K562 (cell line): Measurements from ENCODE around the gene SPNS2. TPM values are rescaled to one million over a fixed set of nuclear protein-coding genes. Genes with fewer than 3 reads are reported as not detected.

Source experiments
- ATAC-seq: fragments of 200-7000 bp; cut with Tn5 transposase; 3 replicates; pipeline ENCODE4 v1.9.1; 2020; ENCODE audit warnings: moderate library complexity
- BruUV-seq: library from RNA; stranded (reverse); fragments of 400-500 nt; replicated peaks from 2 replicates; lab custom pipeline; 2021; lab: Mats Ljungman, UMichigan
- CTCF ChIA-PET: fragments of 300-600 bp; formaldehyde crosslinking; extraction: SDS; loops from one replicate; lab custom pipeline; 2021; ENCODE audit warnings: low intra/inter-chr PET ratio; lab: Yijun Ruan, JAX
- POLR2A ChIA-PET: fragments of 300-600, 350-650 bp; sonication (Branson Sonifier 250); formaldehyde crosslinking; extraction: SDS; loops from one replicate; lab custom pipeline; 2021; ENCODE audit warnings: antibody characterized with exemption, inconsistent platforms; lab: Yijun Ruan, JAX
- DNase-seq, 4 experiments: peaks; one replicate each; pipeline versions ENCODE4 v3.0.0 to v3.0.0-alpha.2; 2011 to 2018; ENCODE audit warnings: low spot score in 3 of 4, mixed read lengths in 3 of 4; ENCODE audit errors: extremely low read depth in 1 of 4
- FAIRE-seq: peaks from 2 replicates; lab custom pipeline; 2011; peaks lifted over from hg19 to GRCh38; lab: Jason Lieb, UNC
- H2AFZ ChIP-seq: 2 replicates; pipeline ENCODE4 v1.6.0; 2011; ENCODE audit warnings: low read depth, low read length, control low read depth, inconsistent platforms
- H3K27ac ChIP-seq: fragments of 200-600 bp; 3 replicates; pipeline ENCODE4 v1.8.0; 2011; ENCODE audit warnings: low read depth, mild to moderate bottlenecking, control low read depth, inconsistent platforms, low read length, moderate library complexity, mixed read lengths; ENCODE audit errors: extremely low read depth
- H3K27me3 ChIP-seq, 2 experiments: fragments of 300-600 bp in 1 of 2; 2 replicates in 1 of 2; 3 replicates in 1 of 2; pipeline versions ENCODE4 v1.6.0 to v1.8.0; 2011; ENCODE audit warnings: inconsistent platforms in 2 of 2, low read length in 2 of 2, mild to moderate bottlenecking in 1 of 2, mixed read lengths in 1 of 2, moderate library complexity in 1 of 2; ENCODE audit not compliant: control insufficient read depth in 2 of 2, insufficient read depth in 2 of 2
- H3K36me3 ChIP-seq: fragments of 300-600 bp; 3 replicates; pipeline ENCODE4 v1.8.0; 2011; ENCODE audit warnings: mild to moderate bottlenecking, low read length, inconsistent platforms; ENCODE audit not compliant: control insufficient read depth, insufficient read depth
- H3K4me1 ChIP-seq, 2 experiments: fragments of 200-600 bp in 1 of 2; replicated peaks in 1 of 2; 2 replicates in 1 of 2; 3 replicates in 1 of 2; pipeline versions ENCODE4 v1.5.1 to v1.8.0; 2011; ENCODE audit warnings: inconsistent platforms in 2 of 2, low read length in 2 of 2, mild to moderate bottlenecking in 1 of 2, mixed read lengths in 1 of 2, moderate library complexity in 1 of 2; ENCODE audit not compliant: control insufficient read depth in 2 of 2, insufficient read depth in 2 of 2
- H3K4me2 ChIP-seq: 2 replicates; pipeline ENCODE4 v1.6.1; 2011; ENCODE audit warnings: low read length, control low read depth, inconsistent platforms, mixed read lengths; ENCODE audit not compliant: insufficient read depth
- H3K4me3 ChIP-seq: fragments of 200-600 bp; sonication (generic), shearing (Covaris generic); 2 replicates; pipeline ENCODE4 v1.5.1; 2016; ENCODE audit warnings: control low read depth, inconsistent platforms
- H3K79me2 ChIP-seq: fragments of 200-600 bp; 3 replicates; pipeline ENCODE4 v1.8.0; 2011; ENCODE audit warnings: low read length, inconsistent platforms; ENCODE audit not compliant: control insufficient read depth, insufficient read depth
- H3K9ac ChIP-seq, 2 experiments: 2 replicates each; pipeline versions ENCODE4 v1.6.0 to v1.6.1; 2011; ENCODE audit warnings: low read depth in 2 of 2, low read length in 2 of 2, control low read depth in 1 of 2, inconsistent platforms in 1 of 2, mild to moderate bottlenecking in 1 of 2, mixed read lengths in 1 of 2; ENCODE audit not compliant: insufficient read depth in 1 of 2
- H3K9me1 ChIP-seq: one replicate; pipeline ENCODE4 v1.6.0; 2011; ENCODE audit warnings: inconsistent platforms, mild to moderate bottlenecking, low read length, moderate library complexity; ENCODE audit not compliant: control insufficient read depth, insufficient read depth
- H3K9me3 ChIP-seq: replicated peaks from 2 replicates; pipeline ENCODE4 v1.5.1; 2011; ENCODE audit warnings: low read depth, low read length, inconsistent platforms; ENCODE audit not compliant: control insufficient read depth, insufficient read depth
- H4K20me1 ChIP-seq: replicated peaks from 2 replicates; pipeline ENCODE4 v1.6.1; 2011; ENCODE audit warnings: low read length, inconsistent platforms, mixed read lengths; ENCODE audit not compliant: control insufficient read depth, insufficient read depth
- ESRRB ChIP-seq: fragments of 250-450 bp; sonication (Bioruptor Pico); IDR thresholded peaks from 2 replicates; pipeline ENCODE4 v1.5.0; 2020; ENCODE audit warnings: mild to moderate bottlenecking, moderate library complexity, borderline replicate concordance
- LEF1 ChIP-seq: fragments of 450-650 bp; IDR thresholded peaks from 2 replicates; pipeline ENCODE4 v1.6.1; 2016; ENCODE audit warnings: mild to moderate bottlenecking
- RBFOX2 ChIP-seq: fragments of 200-400 bp; formaldehyde crosslinking; IDR thresholded peaks from 2 replicates; pipeline ENCODE4 v1.6.1; 2017; ENCODE audit warnings: low read depth, mild to moderate bottlenecking, low read length, moderate library complexity
- WGBS: fragments of 100-300 bp; shearing (Covaris generic); methylation state at CpG from one replicate; pipeline ENCODE4 v1.1.6; 2016; ENCODE audit warnings: low coverage, mixed read lengths; ENCODE audit not compliant: insufficient coverage; ENCODE audit errors: missing lambda C conversion rate; 5-methylcytosine and 5-hydroxymethylcytosine counted together
- in situ Hi-C: fragments of 300-500 bp; cut with MboI; formaldehyde crosslinking; loops from 4 replicates; pipeline ENCODE4 v1.15.0; 2018; ENCODE audit warnings: inconsistent platforms, mixed read lengths
- intact Hi-C: fragments of 100-400 bp; cut with micrococcal nuclease; formaldehyde crosslinking; loops from 2 replicates; pipeline ENCODE4 v1.14.2; 2022
- polyA plus RNA-seq, 8 experiments: library from polyadenylated mRNA; depleted of rRNA in 4 of 8; stranded (reverse) in 5 of 8; unstranded in 3 of 8; fragments of >200 nt; fragmentation: Nextera tagmentation in 2 of 8; fragmentation: Illumina TruSeq in 1 of 8; extraction: Ambion mirVana in 2 of 8; extraction: Trizol in 1 of 8; gene quantifications; 2 replicates each; pipeline versions ENCODE4 v1.2.1 to v1.2.3, GENCODE V29; 2011 to 2014; ENCODE audit warnings: inconsistent platforms in 1 of 8, missing spikeins in 1 of 8
- total RNA-seq, 7 experiments: library from RNA; depleted of rRNA in 6 of 7; stranded (reverse); fragments of >200 nt in 6 of 7; fragmentation: Illumina TruSeq in 2 of 7; extraction: Trizol in 2 of 7; gene quantifications; 2 replicates each; pipeline versions ENCODE4 v1.2.1 to v1.2.3, GENCODE V29; 2011 to 2021; ENCODE audit warnings: low replicate concordance in 1 of 7

Gene SPNS2
- total and polyA plus RNA-seq, 9 of the 15 experiments (the other 6 are each of a cell fraction or from before 2014, with no cell fraction given): 0.06 TPM; not detected in 8

DNA sequence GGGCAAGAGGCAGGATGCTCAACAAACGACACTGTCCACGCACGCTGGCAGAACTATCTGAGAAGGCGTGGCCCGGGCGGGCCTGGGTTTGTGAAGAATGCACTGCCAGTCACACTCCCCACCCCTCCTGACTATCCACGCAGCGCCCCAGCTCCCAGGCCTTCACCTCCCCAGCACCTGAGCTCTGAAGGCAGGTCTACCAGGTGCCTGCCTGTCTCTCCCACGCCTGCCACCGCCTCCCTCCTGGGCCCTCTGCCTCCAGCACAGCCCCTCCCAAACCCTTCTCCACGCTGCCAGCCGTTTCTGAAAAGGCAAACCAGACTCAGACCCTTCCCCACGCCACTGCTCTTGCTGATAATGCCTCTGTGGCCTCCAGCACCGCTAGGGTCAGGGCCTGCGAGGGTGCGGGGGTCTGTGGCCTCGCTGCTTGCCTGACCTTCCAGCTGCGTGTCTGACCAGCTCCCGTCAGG, 44.9 kb downstream of the SPNS2 start:
- no peak overlapping the region; a peak in 1 of 4 replicates for H3K9ac ChIP-seq

DNA sequence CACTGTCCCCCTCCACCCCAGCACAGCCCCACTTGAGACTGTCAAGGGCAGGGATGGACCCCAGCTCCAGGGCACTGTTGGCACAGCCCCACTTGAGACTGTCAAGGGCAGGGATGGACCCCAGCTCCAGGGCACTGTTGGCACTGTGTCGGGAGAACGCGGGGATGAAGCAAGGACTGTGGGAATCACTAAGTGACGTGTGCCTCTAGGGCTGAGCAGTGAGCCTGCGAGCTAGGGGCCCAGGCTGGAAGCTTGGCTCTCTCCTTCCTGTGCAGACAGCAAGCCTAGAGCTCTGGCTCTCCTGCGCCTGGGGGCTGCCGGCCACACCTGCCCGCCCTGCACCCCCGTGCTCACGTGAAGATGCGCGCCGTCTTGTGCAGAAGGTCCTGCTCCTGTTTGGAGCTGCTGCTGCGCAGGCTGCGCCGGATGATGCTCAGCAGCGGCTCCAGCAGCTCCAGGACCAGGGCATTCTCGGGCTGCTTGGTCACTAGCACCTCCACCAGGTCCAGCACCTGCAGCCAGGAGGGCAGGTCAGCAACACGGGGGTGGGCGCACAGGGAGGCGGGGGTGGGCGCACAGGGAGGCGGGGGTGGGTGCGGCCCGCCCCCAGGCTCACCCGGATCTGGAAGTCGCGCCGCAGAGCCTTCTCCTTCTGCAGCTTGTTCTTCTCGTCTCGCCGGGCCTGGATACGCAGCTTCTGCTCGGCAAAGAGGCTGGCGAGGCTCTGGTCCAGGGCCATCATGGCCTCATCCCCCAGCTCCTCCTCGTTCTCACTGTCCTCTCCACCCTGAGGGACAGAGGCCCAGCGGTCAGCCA, 45.7 kb downstream of the SPNS2 start:
- Histone ChIP-seq H3K27me3 (no peaks in the 10 kb centered on the region), H3K9me1 (no peaks in the 10 kb centered on the region), H3K36me3 (peaks cover 90% of the 10 kb centered on the region; the same call in 2 of the 3 replicates), H3K4me1 (peaks cover 0 to 55% of the 10 kb centered on the region in 2 experiments; a peak in 2 of 5 replicates), H4K20me1 (no peaks in the 10 kb centered on the region), H3K27ac (no peak overlapping the region), H3K79me2 (no peaks in the 10 kb centered on the region), H2AFZ (no peak overlapping the region), H3K4me3 (no peak overlapping the region), H3K4me2 (no peak overlapping the region), H3K9ac (no peak overlapping the region; a peak in 1 of 4 replicates), H3K9me3 (no peaks in the 10 kb centered on the region)
- FAIRE-seq: no peak
- ChIA-PET CTCF (no interaction called here), POLR2A (no interaction called here)
- no peak for DNase-seq
- ATAC-seq: no peak
- TF ChIP-seq RBFOX2 (peak; percentile 23), ESRRB (CRISPR knock-in tag) (no peak)
- no TSS peak for BruUV-seq
- WGBS: 98% methylated on average over 7 of the region's 37 CpGs
- intact Hi-C loops: loop anchor here (5.0 kb wide), 1 partner anchor 122 kb away; no protein-coding TSS in a partner anchor
- in situ Hi-C loops: no loop called here

More for the DNA sequence above, 44.9 kb downstream of the SPNS2 start:
- FAIRE-seq (no peak), DNase-seq (no peak), ATAC-seq (no peak)
- in situ Hi-C loops: no loop called here
- ChIA-PET POLR2A (no interaction called here), CTCF (no interaction called here)
- peaks cover 0 to 58% of the 10 kb centered on the region in 2 experiments; a peak in 2 of 5 replicates for H3K4me1 ChIP-seq
- no peaks in the 10 kb centered on the region for H4K20me1 ChIP-seq
- 74% methylated on average over 14 of the region's 19 CpGs for WGBS
- no peaks in the 10 kb centered on the region for H3K9me3 ChIP-seq
- H3K79me2 ChIP-seq: no peaks in the 10 kb centered on the region
- no peak overlapping the region for H3K27ac ChIP-seq
- H3K4me2 ChIP-seq: no peak overlapping the region
- H3K9me1 ChIP-seq: no peaks in the 10 kb centered on the region
- intact Hi-C loops: loop anchor here (5.0 kb wide), 1 partner anchor 121 kb away; no protein-coding TSS in a partner anchor
- H3K4me3 ChIP-seq: no peak overlapping the region
- H3K27me3 ChIP-seq: no peaks in the 10 kb centered on the region
- peaks cover 90% of the 10 kb centered on the region; the same call in 2 of the 3 replicates for H3K36me3 ChIP-seq
- TF ChIP-seq RBFOX2: peak; percentile 43
- no peak for TF ChIP-seq LEF1
- no TSS peak for BruUV-seq
- no peak overlapping the region for H2AFZ ChIP-seq
